D341Med (cell line): ENCODE results near the gene DZANK1.
"Not testable (repeated sequence)": the region's sequence is repeated elsewhere in the genome, so short reads cannot be mapped to it uniquely, and the experiment has no call there.

ENCODE experiments used
- DNase-seq: peaks from one replicate; pipeline ENCODE4 v3.0.0; 2012; ENCODE audit warnings: low spot score

The DZANK1 gene

DNA sequence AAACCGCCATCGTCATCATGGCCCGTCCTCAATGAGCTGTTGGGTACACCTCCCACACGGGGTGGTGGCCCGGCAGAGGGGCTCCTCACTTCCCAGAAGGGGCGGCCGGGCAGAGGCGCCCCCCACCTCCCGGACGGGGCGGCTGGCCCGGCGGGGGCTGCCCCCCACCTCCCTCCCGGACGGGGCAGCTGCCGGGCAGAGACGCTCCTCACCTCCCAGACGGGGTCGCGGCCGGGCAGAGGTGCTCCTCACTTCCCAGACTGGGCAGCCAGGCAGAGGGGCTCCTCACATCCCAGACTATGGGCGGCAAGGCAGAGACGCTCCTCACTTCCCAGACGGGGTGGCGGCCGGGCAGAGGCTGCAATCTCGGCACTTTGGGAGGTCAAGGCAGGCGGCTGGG lies 91.3 kb downstream of the DZANK1 start:
- DNase-seq, result not testable (repeated sequence)

DNA sequence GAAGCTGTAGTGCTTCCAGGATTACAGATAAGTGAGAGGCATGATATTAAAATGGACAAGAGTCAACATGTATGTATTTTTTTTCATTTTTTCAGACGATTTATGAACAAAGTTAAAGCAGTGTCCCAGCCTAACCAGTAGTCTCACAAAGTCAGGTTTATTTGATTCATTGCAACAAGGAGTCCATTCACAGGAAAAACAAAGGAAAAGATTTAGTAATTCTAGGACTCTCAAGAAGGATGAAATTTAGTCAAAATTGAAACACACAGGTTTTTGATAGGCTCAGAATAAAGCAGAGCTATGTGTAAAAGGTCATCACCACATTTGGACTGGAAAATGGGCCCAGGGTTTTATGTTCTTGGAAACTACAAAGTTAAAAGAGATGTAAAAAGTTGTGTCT lies 94.5 kb downstream of the DZANK1 start:
- DNase-seq, result no peak

DNA sequence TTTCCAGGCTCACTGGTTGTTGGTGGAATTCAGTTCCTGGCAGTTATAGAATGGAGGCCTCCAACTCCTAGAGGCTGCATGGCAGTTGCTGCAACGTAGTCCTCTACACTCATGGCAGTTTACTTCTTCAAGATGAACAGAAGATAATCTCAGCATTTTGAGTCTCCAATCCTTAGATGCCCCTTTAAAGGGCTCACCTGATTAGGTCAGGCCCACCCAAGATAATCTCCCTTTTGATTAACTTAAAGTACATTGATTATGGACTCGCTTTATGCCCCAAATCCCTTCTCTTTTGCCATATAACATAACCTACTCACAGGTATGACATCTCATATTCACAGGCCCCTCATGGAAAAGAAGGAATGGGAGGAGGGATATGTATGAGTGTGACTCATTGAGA lies 102.1 kb downstream of the DZANK1 start:
- DNase-seq, result no peak

DNA sequence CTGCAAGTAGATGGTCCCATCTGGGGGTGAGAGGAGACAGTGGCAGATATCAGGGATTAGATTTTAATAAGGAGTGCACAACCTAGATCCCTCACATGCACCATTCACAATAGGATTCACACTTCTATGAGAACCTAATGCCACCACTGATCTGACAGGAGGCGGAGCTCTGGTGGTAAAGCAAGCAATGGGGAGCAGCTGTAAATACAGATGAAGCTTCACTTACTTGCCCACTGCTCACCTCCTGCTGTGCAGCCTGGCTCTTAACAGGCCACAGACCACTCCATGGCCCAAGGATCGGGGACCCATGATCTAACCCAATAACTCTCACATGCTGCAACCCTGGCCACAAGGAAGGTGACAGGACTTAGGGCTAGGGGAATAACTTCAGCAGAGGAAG lies 103.1 kb downstream of the DZANK1 start:
- no peak for DNase-seq

DNA sequence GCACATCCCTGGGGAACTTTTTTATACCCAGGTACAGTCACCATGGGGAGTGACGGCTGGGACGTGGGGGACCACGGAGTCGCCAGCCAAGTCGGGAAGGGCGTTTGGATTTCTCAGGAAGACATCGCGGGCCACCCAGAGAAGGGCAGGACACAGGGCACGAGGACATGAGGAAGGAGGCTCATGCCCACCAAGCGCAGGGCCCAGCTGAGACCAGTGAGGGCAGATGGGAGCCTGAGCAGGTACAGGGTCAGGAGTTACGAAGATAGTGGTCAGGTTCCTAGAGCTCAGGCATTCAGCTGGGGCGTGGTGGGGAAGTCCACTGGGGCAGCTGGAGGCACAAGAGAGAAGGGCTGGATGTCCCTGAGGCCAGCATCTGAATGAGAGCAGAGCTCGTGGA lies 103.9 kb downstream of the DZANK1 start:
- no peak for DNase-seq

DNA sequence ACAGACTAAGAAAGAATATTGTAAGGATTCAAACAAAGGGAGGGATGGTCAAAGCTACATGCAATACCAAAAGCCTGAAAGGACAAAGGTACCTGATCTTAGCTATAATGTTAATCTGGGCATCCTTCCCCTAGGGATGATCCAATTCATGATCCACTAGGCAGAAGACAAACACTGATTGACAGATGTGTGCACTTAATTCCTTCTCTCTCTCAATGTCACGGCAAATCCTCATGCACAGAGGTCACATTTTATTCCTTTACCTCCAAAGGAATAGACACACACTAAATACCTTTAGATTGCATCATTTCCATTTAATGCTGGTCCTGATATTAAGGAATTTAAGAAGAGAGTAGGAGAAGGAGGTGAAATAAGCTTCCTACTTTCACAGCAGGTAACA lies 105.2 kb downstream of the DZANK1 start:
- DNase-seq, result no peak

DNA sequence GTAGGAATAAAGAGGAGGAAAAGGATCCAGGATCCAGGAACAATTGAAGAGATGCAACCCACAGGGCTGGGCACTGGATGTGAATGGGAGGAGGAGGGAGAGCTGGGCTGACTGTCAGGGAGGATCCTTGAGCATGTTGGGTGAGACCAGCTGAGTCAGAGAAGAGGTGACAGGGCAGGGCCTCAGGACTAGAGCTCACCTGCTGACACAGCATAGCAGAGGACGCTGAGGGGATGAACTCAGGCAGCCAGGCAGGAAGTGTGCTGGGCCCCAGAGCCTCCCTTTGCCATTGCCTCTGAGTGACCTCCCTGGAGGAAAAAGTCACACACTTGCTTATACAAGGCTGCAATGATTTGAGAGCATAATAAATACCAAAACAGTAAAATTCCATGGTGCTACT lies 106.2 kb downstream of the DZANK1 start:
- no peak for DNase-seq

DNA sequence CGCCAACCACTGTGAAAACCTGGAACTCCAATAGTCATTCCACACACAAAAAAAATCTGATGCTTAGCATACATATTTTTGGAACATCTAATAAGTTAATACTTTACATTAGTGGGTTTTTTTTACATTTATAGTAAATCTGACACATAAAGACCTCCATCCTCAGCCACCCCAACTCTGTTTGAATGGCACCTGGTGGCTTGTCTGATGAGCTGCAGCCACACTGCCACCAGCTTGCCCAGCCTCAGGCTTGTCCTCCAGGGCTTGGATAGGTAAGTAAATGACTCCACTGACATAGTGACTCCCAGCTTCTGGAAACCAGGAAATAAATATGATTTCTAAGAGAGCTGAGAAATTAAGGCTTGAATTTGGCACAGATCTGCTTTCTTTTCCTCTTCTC lies 107.0 kb downstream of the DZANK1 start:
- DNase-seq, result no peak

DNA sequence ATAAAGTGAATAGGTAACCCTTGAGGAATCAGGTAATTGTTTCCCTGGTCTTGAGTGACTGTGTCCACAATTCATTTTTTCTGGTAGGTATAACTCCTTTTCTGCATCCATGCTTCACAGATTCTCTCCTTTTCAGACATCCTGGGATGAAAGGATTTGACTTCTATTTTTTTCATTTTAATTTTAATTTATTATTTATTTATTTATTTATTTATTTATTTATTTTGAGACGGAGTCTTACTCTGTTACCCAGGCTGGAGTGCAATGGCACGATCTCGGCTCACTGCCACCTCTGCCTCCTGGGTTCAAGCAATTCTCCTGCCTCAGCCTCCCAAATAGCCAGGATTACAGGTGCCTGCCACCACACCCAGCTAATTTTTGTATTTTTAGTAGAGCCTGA lies 117.1 kb downstream of the DZANK1 start:
- not testable (repeated sequence) for DNase-seq
